ENCODE results near the gene PYM1.

DNA sequence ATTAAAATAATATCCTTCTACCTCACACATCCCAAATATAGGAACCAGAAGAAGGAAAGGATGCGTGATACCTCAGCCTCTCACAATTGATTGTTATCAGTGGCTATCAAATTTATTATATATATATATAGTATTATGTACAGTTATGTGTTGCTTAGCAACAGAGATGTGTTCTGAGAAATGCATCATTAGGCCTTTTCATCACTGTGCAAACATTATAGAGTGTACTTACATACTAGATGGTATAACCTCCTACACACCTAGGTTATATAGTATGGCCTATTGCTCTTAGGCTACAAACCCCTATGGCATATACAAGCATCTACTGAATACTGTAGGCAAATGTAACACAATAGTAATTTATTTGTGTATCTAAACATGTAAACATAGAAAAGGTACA is 34.0 kb downstream of the PYM1 start:
- no peak for TF ChIP-seq POLR2AphosphoS5 (IDR thresholded peaks at IDR 0.05; ENCODE audit: low read depth, low read length)
- no peak for TF ChIP-seq POLR2A (IDR thresholded peaks at IDR 0.05; ENCODE audit: low read depth, low read length)
- no peak for TF ChIP-seq TAF1 (IDR thresholded peaks at IDR 0.05; ENCODE audit: low read depth, low read length)
- no peak for TF ChIP-seq POU2F2 (IDR thresholded peaks at IDR 0.05; ENCODE audit: low read depth, low read length)
- no peak for TF ChIP-seq SPI1 (IDR thresholded peaks at IDR 0.05; ENCODE audit: low read depth, low read length)
- no peak for TF ChIP-seq PAX5 (IDR thresholded peaks at IDR 0.05; ENCODE audit: insufficient read depth, low read length, severe bottlenecking)

Data from GM12891 (cell line).